ENCODE results near the gene FLVCR1.

GRCh38 chr1:212903664-212904063 is 45.6 kb downstream of the FLVCR1 start:
- TF ChIP-seq CTCF (IDR thresholded peaks at IDR 0.05; ENCODE audit: low read depth, low read length, missing input control) (no peak), MAX (IDR thresholded peaks at IDR 0.05) (no peak), TAF1 (conservative IDR thresholded peaks at IDR 0.05) (no peak), JUND (IDR thresholded peaks at IDR 0.05) (no peak)

All from liver (tissue), 3 donors.